ENCODE measurements around the gene TMEM150B.

The TMEM150B gene

DNA sequence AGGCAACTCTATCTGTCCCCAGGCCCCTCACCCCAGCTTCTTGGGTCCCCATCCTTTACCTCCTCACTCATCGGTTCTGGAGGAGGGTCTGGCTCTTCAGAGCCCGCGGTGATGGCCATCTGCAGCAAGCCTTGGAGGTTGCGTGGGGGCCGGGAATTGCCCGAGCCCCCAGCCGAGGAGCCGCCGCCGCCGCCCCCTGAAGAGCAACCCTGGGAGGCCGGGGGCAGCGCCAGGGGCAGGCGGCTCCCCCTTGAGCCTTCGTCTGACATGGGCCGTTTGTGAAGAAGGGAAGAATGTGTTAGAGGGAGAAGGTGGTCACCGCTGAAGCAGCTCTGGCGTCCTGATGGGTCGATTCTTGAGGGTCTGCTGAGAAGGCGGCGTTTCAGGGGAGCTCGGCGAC is 45.8 kb downstream of the TMEM150B start:
- peak overlapping the region; percentile 98 for H3K4me3 ChIP-seq (ENCODE audit: low read depth in 1 of 2, low read length in 2 of 2)

DNA sequence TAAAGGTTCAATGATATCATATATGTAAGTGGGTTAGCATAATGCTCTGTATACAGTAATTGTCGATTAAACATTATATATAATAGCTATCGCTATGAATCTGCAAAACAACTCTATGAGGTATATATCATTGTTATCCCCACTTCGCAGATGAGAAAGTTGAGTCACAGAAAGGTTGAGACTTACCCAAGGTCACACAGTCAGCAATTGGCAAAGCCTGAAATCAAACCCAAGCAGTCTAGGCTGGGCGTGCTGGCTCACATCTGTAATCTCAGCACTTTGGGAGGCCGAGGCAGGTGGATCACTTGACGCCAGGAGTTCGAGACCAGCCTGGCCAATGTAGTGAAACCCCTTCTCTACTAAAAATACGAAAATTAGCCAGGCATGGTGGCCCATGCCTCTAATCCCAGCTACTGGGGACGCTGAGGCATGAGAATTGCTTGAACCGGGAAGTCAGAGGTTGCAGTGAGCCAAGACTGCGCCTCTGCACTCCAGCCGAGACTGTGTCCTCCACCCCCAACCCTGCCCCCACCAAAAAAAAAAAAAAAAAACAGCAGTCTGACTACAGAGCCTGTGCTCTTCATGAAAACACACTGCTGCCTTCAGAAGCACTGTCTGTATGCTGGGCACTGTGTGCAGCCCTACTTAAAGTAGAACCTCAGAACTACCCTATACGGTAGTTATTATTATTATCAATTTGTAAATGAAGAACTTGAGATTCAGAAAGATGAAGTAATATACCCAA is 46.6 kb downstream of the TMEM150B start:
- H3K9ac ChIP-seq (ENCODE audit: low read depth in 1 of 2, low read length in 2 of 2) = peak overlapping the region in 1 of 2 donors; percentile 75
- peak overlapping the region; percentile 98 for H3K4me3 ChIP-seq (ENCODE audit: low read depth in 1 of 2, low read length in 2 of 2)
- peaks cover 20 to 30% of the 10 kb centered on the region in 2 donors for H3K4me1 ChIP-seq (ENCODE audit: control insufficient read depth in 1 of 2, insufficient read depth in 2 of 2, low read length in 2 of 2)
- H3K9me3 ChIP-seq (ENCODE audit: control insufficient read depth in 1 of 2, low read length in 2 of 2) = no peaks in the 10 kb centered on the region
- H3K27me3 ChIP-seq (ENCODE audit: control insufficient read depth in 1 of 2, insufficient read depth in 2 of 2, low read length in 2 of 2) = peaks cover 3 to 5% of the 10 kb centered on the region in 2 donors
- peaks cover 0 to 26% of the 10 kb centered on the region in 2 donors for H3K36me3 ChIP-seq (ENCODE audit: control insufficient read depth in 1 of 2, insufficient read depth in 2 of 2, low read length in 2 of 2)
- H3K27ac ChIP-seq (ENCODE audit: low read depth, low read length) = no peak overlapping the region

More for the DNA sequence above, 45.8 kb downstream of the TMEM150B start:
- Histone ChIP-seq H3K9ac (ENCODE audit: low read depth in 1 of 2, low read length in 2 of 2) (peak overlapping the region; percentile 66 to 75), H3K36me3 (ENCODE audit: control insufficient read depth in 1 of 2, insufficient read depth in 2 of 2, low read length in 2 of 2) (peaks cover 0 to 20% of the 10 kb centered on the region in 2 donors), H3K27me3 (ENCODE audit: control insufficient read depth in 1 of 2, insufficient read depth in 2 of 2, low read length in 2 of 2) (peaks cover 3 to 6% of the 10 kb centered on the region in 2 donors), H3K9me3 (ENCODE audit: control insufficient read depth in 1 of 2, low read length in 2 of 2) (no peaks in the 10 kb centered on the region), H3K4me1 (ENCODE audit: control insufficient read depth in 1 of 2, insufficient read depth in 2 of 2, low read length in 2 of 2) (peaks cover 20 to 30% of the 10 kb centered on the region in 2 donors), H3K27ac (ENCODE audit: low read depth, low read length) (peak overlapping the region; percentile 78)

DNA sequence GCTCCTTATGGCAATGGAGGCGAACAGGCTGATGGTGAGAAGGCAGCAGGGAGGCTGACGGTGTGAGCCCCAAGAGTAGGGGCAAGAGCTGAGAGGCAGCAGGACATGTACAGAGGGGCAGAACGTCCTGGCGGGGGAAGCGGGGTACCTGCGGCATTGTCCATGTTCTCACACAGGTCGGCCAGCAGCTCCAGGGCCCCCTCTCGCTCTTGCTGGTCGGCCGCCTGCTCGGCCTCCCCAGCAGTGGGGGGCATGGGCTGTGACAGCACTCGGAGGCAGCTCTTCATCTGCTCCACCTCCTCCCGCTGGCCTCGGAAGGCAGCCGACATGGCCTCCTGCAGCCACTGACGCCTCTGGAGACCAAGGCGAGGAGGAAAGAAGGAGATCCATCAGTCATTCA is 47.6 kb downstream of the TMEM150B start:
- Histone ChIP-seq H3K4me1 (ENCODE audit: control insufficient read depth in 1 of 2, insufficient read depth in 2 of 2, low read length in 2 of 2) (peaks cover 20 to 30% of the 10 kb centered on the region in 2 donors), H3K9ac (ENCODE audit: low read depth in 1 of 2, low read length in 2 of 2) (peak overlapping the region in 1 of 2 donors; percentile 27), H3K27ac (ENCODE audit: low read depth, low read length) (peak overlapping the region; percentile 62), H3K9me3 (ENCODE audit: control insufficient read depth in 1 of 2, low read length in 2 of 2) (no peaks in the 10 kb centered on the region), H3K27me3 (ENCODE audit: control insufficient read depth in 1 of 2, insufficient read depth in 2 of 2, low read length in 2 of 2) (no peaks in the 10 kb centered on the region), H3K4me3 (ENCODE audit: low read depth in 1 of 2, low read length in 2 of 2) (no peak overlapping the region), H3K36me3 (ENCODE audit: control insufficient read depth in 1 of 2, insufficient read depth in 2 of 2, low read length in 2 of 2) (peaks cover 0 to 30% of the 10 kb centered on the region in 2 donors)

DNA sequence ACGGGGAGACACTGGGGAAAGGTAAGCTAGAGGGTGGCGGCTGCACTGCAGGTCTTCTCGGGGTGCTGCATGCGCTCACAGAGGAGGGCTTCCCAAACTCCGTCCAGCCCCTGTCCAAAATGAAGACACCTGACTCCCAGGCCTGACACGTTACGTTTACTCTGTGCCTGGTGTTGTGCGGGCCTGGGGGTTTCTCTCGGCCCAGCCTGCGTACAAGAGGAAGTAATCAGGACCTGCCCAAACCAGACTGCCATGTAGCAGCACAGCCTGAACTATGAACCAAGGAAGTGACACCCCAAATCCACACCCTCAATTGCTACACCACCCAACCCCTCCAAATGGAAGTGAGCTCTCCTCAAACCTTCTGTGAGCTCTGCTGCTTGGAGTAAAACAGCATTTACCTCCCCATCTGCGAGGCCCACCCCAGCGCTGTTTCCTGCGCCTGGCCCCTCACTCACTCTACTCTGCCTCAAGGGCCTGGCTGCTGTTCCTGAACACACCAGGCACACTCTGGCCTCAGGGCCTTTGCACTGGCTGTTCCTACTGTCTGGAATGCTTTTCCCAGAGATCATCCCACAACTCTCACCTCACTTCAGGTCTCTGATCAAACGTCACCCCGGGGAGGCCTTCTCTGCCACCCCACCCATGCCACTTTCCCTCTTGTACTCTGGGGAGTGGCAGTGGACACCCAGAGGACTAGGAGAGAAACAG is 48.3 kb downstream of the TMEM150B start:
- H3K4me3 ChIP-seq (ENCODE audit: low read depth in 1 of 2, low read length in 2 of 2) = no peak overlapping the region
- peak overlapping the region; percentile 27 to 32 for H3K9ac ChIP-seq (ENCODE audit: low read depth in 1 of 2, low read length in 2 of 2)
- no peaks in the 10 kb centered on the region for H3K27me3 ChIP-seq (ENCODE audit: control insufficient read depth in 1 of 2, insufficient read depth in 2 of 2, low read length in 2 of 2)
- no peaks in the 10 kb centered on the region for H3K9me3 ChIP-seq (ENCODE audit: control insufficient read depth in 1 of 2, low read length in 2 of 2)
- H3K36me3 ChIP-seq (ENCODE audit: control insufficient read depth in 1 of 2, insufficient read depth in 2 of 2, low read length in 2 of 2) = peaks cover 0 to 35% of the 10 kb centered on the region in 2 donors
- H3K4me1 ChIP-seq (ENCODE audit: control insufficient read depth in 1 of 2, insufficient read depth in 2 of 2, low read length in 2 of 2) = peaks cover 20 to 30% of the 10 kb centered on the region in 2 donors
- H3K27ac ChIP-seq (ENCODE audit: low read depth, low read length) = peak overlapping the region; percentile 78

DNA sequence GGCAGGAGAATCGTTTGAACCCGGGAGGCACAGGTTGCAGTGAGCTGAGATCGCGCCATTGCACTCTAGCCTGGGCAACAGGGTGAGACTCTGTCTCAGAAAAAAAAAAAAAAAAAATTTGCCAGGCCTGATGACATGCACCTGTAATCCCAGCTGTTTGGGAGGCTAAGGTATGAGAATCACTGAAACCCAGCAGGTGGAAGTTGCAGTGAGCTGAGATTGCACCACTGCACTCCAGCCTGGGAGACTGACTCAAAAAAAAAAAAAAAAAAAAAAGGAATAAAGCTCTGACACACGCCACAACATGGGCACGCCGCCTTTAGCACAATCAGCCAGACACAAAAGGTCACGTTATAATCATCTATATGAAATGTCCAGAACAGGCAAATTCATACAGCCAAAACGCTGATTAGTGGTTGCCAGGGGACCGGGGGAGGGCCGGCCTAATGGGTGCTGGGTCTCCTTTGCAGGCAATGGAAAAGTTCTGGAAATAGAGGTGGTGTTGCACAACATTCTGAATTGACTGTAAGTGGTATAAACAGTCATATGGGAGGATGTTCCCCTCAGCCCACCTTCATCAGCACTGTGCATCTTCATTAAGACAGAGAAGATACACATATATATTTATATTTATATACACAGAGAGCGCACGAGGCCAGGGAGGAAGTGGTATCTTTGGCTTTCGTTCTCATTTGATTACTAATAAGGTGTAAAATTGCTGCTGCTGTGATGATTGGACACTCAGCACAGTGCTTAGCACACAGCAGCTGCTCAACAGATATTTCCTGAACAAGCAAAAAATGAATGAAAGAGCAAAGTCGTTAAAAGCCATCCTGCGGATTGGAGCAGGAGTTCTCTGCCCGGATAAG is 49.1 kb downstream of the TMEM150B start:
- peak overlapping the region; percentile 78 for H3K27ac ChIP-seq (ENCODE audit: low read depth, low read length)
- H3K27me3 ChIP-seq (ENCODE audit: control insufficient read depth in 1 of 2, insufficient read depth in 2 of 2, low read length in 2 of 2) = no peaks in the 10 kb centered on the region
- peaks cover 20 to 29% of the 10 kb centered on the region in 2 donors for H3K4me1 ChIP-seq (ENCODE audit: control insufficient read depth in 1 of 2, insufficient read depth in 2 of 2, low read length in 2 of 2)
- H3K36me3 ChIP-seq (ENCODE audit: control insufficient read depth in 1 of 2, insufficient read depth in 2 of 2, low read length in 2 of 2) = peaks cover 0 to 39% of the 10 kb centered on the region in 2 donors
- H3K9me3 ChIP-seq (ENCODE audit: control insufficient read depth in 1 of 2, low read length in 2 of 2) = no peaks in the 10 kb centered on the region
- no peak overlapping the region for H3K4me3 ChIP-seq (ENCODE audit: low read depth in 1 of 2, low read length in 2 of 2)
- peak overlapping the region; percentile 27 to 32 for H3K9ac ChIP-seq (ENCODE audit: low read depth in 1 of 2, low read length in 2 of 2)

DNA sequence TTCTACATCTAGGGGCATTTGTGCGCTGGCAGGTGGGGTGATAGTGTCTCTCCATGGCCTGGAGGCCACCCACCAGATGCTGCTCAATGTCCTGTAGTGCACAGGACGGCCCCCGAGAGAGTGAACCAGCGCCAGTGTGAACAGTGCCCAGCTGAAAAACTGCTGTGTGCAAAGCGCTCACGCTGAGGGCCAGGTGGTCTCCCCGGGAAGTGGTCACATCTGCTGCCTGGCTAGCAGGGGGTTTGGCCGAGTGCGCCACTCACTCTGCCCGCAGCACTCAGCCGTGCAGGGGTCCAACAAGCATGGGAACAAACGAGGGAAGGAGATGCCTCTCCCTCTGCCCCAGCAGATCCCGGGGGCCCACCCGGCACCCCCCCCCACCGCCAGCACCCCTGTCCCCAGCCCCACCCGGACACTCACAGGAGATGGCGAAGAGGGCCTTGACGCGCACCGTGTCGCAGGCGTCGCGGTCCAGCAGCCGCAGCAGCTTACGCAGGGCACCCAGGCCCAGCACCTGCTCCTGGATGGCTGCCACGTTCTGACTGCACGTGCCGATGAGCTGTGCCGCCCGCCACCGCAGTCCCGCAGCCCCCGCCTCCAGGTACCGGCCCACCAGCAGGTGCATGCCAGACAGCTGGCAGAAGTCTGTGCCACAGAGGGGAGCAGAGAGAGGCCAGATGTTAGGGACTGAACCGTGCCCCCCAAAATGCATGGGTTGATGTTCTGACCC is 51.0 kb downstream of the TMEM150B start:
- peaks cover 0 to 51% of the 10 kb centered on the region in 2 donors for H3K36me3 ChIP-seq (ENCODE audit: control insufficient read depth in 1 of 2, insufficient read depth in 2 of 2, low read length in 2 of 2)
- no peak overlapping the region for H3K27ac ChIP-seq (ENCODE audit: low read depth, low read length)
- H3K4me1 ChIP-seq (ENCODE audit: control insufficient read depth in 1 of 2, insufficient read depth in 2 of 2, low read length in 2 of 2) = peaks cover 15 to 16% of the 10 kb centered on the region in 2 donors
- H3K4me3 ChIP-seq (ENCODE audit: low read depth in 1 of 2, low read length in 2 of 2) = no peak overlapping the region
- no peaks in the 10 kb centered on the region for H3K9me3 ChIP-seq (ENCODE audit: control insufficient read depth in 1 of 2, low read length in 2 of 2)
- H3K9ac ChIP-seq (ENCODE audit: low read depth in 1 of 2, low read length in 2 of 2) = no peak overlapping the region
- H3K27me3 ChIP-seq (ENCODE audit: control insufficient read depth in 1 of 2, insufficient read depth in 2 of 2, low read length in 2 of 2) = no peaks in the 10 kb centered on the region

DNA sequence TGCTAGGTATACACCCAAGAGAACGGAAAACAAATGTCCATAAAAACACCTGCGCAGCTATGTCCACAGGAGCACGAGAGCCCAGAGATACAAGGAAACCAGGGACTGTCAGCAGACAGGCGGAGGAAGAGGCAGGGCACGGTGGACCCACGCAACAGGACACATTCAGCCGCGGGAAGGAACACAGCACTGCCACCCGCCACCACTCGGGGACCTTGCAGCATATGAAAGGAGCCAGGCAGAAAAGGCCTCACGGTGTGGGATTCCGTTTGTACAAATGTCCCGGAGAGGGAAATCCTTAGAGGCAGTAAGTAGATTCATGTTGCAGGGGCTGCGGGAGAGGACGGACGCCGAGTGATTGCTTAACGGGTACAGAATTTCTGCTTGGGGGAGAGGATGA is 53.0 kb downstream of the TMEM150B start:
- Histone ChIP-seq H3K36me3 (ENCODE audit: control insufficient read depth in 1 of 2, insufficient read depth in 2 of 2, low read length in 2 of 2) (peaks cover 0 to 44% of the 10 kb centered on the region in 2 donors), H3K27me3 (ENCODE audit: control insufficient read depth in 1 of 2, insufficient read depth in 2 of 2, low read length in 2 of 2) (no peaks in the 10 kb centered on the region), H3K4me1 (ENCODE audit: control insufficient read depth in 1 of 2, insufficient read depth in 2 of 2, low read length in 2 of 2) (peaks cover 7 to 11% of the 10 kb centered on the region in 2 donors)

DNA sequence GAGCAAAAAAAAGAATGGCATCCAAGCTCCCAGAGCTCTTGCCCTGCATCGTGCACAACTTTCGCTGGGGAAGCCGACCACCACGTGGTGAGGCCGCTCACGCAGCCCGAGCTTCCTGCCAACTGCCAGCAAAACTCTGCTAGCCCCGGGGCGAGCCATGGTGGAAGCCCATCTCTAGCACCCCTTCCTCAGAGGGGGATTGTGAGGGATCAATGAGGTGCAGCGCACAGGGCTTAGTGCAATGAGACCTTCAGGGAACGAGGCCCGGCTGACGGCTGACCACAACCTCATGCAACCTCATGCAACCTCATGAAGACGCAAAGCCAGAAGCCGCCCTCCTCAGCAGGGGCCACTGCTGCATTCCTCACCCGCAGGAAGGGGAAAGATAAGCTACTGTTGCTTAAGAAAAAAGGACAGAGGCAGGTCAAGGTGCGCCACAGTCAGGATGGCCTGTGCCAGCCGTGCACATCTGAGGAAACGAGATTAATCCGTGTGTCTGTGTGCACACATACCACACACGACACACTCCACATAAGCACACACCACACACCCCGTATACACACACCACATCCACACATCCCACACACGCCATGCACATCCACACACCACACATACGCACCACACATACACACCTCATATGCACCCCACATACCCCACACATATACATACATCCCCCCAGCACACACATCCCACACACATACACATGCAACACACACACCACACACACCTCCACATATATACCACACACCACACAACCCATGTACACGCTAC is 54.8 kb downstream of the TMEM150B start:
- Histone ChIP-seq H3K4me3 (ENCODE audit: low read depth in 1 of 2, low read length in 2 of 2) (no peak overlapping the region), H3K9ac (ENCODE audit: low read depth in 1 of 2, low read length in 2 of 2) (no peak overlapping the region), H3K4me1 (ENCODE audit: control insufficient read depth in 1 of 2, insufficient read depth in 2 of 2, low read length in 2 of 2) (no peaks in the 10 kb centered on the region), H3K27me3 (ENCODE audit: control insufficient read depth in 1 of 2, insufficient read depth in 2 of 2, low read length in 2 of 2) (no peaks in the 10 kb centered on the region), H3K27ac (ENCODE audit: low read depth, low read length) (no peak overlapping the region), H3K36me3 (ENCODE audit: control insufficient read depth in 1 of 2, insufficient read depth in 2 of 2, low read length in 2 of 2) (peaks cover 0 to 40% of the 10 kb centered on the region in 2 donors), H3K9me3 (ENCODE audit: control insufficient read depth in 1 of 2, low read length in 2 of 2) (no peaks in the 10 kb centered on the region)

More for the DNA sequence above, 53.0 kb downstream of the TMEM150B start:
- Histone ChIP-seq H3K9ac (ENCODE audit: low read depth in 1 of 2, low read length in 2 of 2) (no peak overlapping the region), H3K4me3 (ENCODE audit: low read depth in 1 of 2, low read length in 2 of 2) (no peak overlapping the region), H3K9me3 (ENCODE audit: control insufficient read depth in 1 of 2, low read length in 2 of 2) (no peaks in the 10 kb centered on the region), H3K27ac (ENCODE audit: low read depth, low read length) (no peak overlapping the region)

DNA sequence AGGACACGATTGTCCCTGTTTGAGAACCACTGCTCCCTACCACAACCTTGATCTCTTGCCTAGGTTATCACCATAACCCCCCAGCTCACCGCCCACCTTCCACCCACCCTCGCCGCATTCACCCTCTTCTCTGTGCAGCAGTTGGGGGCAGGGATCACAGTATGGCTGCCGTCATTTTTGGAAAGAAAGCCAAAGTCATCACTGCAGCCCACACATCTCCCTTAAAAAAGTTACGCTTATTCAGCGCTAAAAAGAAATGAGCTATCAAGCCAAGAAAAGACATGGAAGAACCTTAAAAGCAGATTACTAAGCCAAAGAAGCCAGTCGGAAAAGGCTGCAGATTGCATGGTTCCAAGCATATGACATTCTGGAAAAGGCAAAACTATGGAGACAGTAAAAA is 55.8 kb downstream of the TMEM150B start:
- H3K9me3 ChIP-seq (ENCODE audit: control insufficient read depth in 1 of 2, low read length in 2 of 2) = no peaks in the 10 kb centered on the region
- no peaks in the 10 kb centered on the region for H3K27me3 ChIP-seq (ENCODE audit: control insufficient read depth in 1 of 2, insufficient read depth in 2 of 2, low read length in 2 of 2)
- no peaks in the 10 kb centered on the region for H3K4me1 ChIP-seq (ENCODE audit: control insufficient read depth in 1 of 2, insufficient read depth in 2 of 2, low read length in 2 of 2)
- H3K4me3 ChIP-seq (ENCODE audit: low read depth in 1 of 2, low read length in 2 of 2) = no peak overlapping the region
- H3K36me3 ChIP-seq (ENCODE audit: control insufficient read depth in 1 of 2, insufficient read depth in 2 of 2, low read length in 2 of 2) = peaks cover 0 to 36% of the 10 kb centered on the region in 2 donors
- no peak overlapping the region for H3K9ac ChIP-seq (ENCODE audit: low read depth in 1 of 2, low read length in 2 of 2)
- no peak overlapping the region for H3K27ac ChIP-seq (ENCODE audit: low read depth, low read length)
